Thyroid gland (tissue), 4 donors: Measurements from ENCODE around the gene ACLY. TPM values are rescaled to one million over a fixed set of nuclear protein-coding genes. Genes with fewer than 3 reads are reported as not detected.

Experiments used
- DNase-seq, 2 donors: peaks; one replicate each; pipeline ENCODE4 v3.0.0-alpha.2; 2019
- H3K27ac ChIP-seq, 3 donors: fragments of 200-600 bp; sonication (generic); 1 replicate in 2 of 3; 2 replicates in 1 of 3; pipeline ENCODE4 v1.5.1; 2016 to 2019; ENCODE audit warnings: mild to moderate bottlenecking in 1 of 3, moderate library complexity in 1 of 3
- H3K27me3 ChIP-seq: fragments of 200-600 bp; sonication (generic); one replicate; pipeline ENCODE4 v1.5.1; 2019
- H3K36me3 ChIP-seq, 2 donors: fragments of 200-600 bp; sonication (generic); one replicate each; pipeline ENCODE4 v1.5.1; 2016 to 2019
- H3K4me1 ChIP-seq, 2 donors: fragments of 200-600 bp; sonication (generic); one replicate each; pipeline ENCODE4 v1.5.1; 2017 to 2019
- H3K4me3 ChIP-seq, 3 donors: fragments of 200-600 bp; sonication (generic); replicated peaks in 1 of 3; 1 replicate in 2 of 3; 2 replicates in 1 of 3; pipeline ENCODE4 v1.5.1; 2016; ENCODE audit warnings: mild to moderate bottlenecking in 1 of 3
- H3K9me3 ChIP-seq: fragments of 200-600 bp; sonication (generic); one replicate; pipeline ENCODE4 v1.5.1; 2017
- POLR2A ChIP-seq, 2 donors: fragments of 450-650 bp; IDR thresholded peaks; one replicate each; pipeline ENCODE4 v1.6.1; 2017; ENCODE audit warnings: antibody characterized with exemption in 2 of 2, mild to moderate bottlenecking in 2 of 2, moderate library complexity in 1 of 2
- WGBS, 2 donors: methylation state at CpG; one replicate each; pipeline ENCODE4 v1.1.5; 2017; 5-methylcytosine and 5-hydroxymethylcytosine counted together
- intact Hi-C: fragments of 100-400 bp; cut with DNase I; formaldehyde crosslinking; loops from one replicate; pipeline ENCODE4 v1.15.1; 2023
- total RNA-seq, 4 donors: library from RNA; depleted of rRNA; stranded (reverse); fragments of >200 nt; gene quantifications; one replicate each; pipeline ENCODE4 v1.2.3, GENCODE V29; 2016
- TF ChIP-seq, protein P1 (sequence below), 6 experiments: fragments of 200-600 bp in 3 of 6; fragments of 450-650 bp in 3 of 6; sonication (generic) in 3 of 6; IDR thresholded peaks; one replicate each; pipeline ENCODE4 v1.5.1; 2016 to 2019; ENCODE audit warnings: antibody characterized with exemption in 6 of 6, mild to moderate bottlenecking in 2 of 6, inconsistent platforms in 1 of 6, moderate library complexity in 1 of 6

The ACLY gene
- total RNA-seq, 4 donors from 2014 or later, result 62.6 to 85.2 (median 78.8) TPM

- Histone ChIP-seq H3K9me3 (no peaks in the 10 kb centered on the region), H3K36me3 (peaks cover 25 to 34% of the 10 kb centered on the region in 2 donors), H3K4me1 (peaks cover 0 to 4% of the 10 kb centered on the region in 2 donors), H3K4me3 (no peak overlapping the region), H3K27ac (no peak overlapping the region), H3K27me3 (no peaks in the 10 kb centered on the region)
- DNase-seq, result no peak
- intact Hi-C loops, result no loop called here
- 97% methylated on average over 10 of the region's 10 CpGs for WGBS, 2 donors
- no peak for TF ChIP-seq POLR2A (IDR thresholded peaks at IDR 0.05)
- TF ChIP-seq, protein P1, sequence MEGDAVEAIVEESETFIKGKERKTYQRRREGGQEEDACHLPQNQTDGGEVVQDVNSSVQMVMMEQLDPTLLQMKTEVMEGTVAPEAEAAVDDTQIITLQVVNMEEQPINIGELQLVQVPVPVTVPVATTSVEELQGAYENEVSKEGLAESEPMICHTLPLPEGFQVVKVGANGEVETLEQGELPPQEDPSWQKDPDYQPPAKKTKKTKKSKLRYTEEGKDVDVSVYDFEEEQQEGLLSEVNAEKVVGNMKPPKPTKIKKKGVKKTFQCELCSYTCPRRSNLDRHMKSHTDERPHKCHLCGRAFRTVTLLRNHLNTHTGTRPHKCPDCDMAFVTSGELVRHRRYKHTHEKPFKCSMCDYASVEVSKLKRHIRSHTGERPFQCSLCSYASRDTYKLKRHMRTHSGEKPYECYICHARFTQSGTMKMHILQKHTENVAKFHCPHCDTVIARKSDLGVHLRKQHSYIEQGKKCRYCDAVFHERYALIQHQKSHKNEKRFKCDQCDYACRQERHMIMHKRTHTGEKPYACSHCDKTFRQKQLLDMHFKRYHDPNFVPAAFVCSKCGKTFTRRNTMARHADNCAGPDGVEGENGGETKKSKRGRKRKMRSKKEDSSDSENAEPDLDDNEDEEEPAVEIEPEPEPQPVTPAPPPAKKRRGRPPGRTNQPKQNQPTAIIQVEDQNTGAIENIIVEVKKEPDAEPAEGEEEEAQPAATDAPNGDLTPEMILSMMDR (IDR thresholded peaks at IDR 0.05), result no peak
These were observed 45.0 kb downstream of the ACLY start for GRCh38 chr17:41873559-41874292.

- Histone ChIP-seq H3K4me1 (peaks cover 0 to 4% of the 10 kb centered on the region in 2 donors), H3K27me3 (no peaks in the 10 kb centered on the region), H3K9me3 (no peaks in the 10 kb centered on the region), H3K36me3 (peaks cover 8 to 21% of the 10 kb centered on the region in 2 donors), H3K4me3 (no peak overlapping the region), H3K27ac (no peak overlapping the region)
- DNase-seq, result no peak
- TF ChIP-seq, protein P1 (IDR thresholded peaks at IDR 0.05), result no peak
- TF ChIP-seq POLR2A (IDR thresholded peaks at IDR 0.05), result no peak
- intact Hi-C loops, result no loop called here
- WGBS, 2 donors, result 88 to 90% methylated on average over 9 to 10 of the region's 10 CpGs
These were observed 47.0 kb downstream of the ACLY start for GRCh38 chr17:41871789-41872188.

GRCh38 chr17:41870627-41871026 lies 48.1 kb downstream of the ACLY start:
- WGBS, 2 donors, result 92 to 95% methylated on average over 7 of the region's 7 CpGs
- no peak for TF ChIP-seq POLR2A (IDR thresholded peaks at IDR 0.05)
- TF ChIP-seq, protein P1 (IDR thresholded peaks at IDR 0.05), result no peak
- Histone ChIP-seq H3K4me1 (peaks cover 0 to 4% of the 10 kb centered on the region in 2 donors), H3K27me3 (no peaks in the 10 kb centered on the region), H3K9me3 (no peaks in the 10 kb centered on the region), H3K36me3 (peaks cover 7 to 21% of the 10 kb centered on the region in 2 donors), H3K27ac (peak overlapping the region in 1 of 3 donors; percentile 66), H3K4me3 (no peak overlapping the region)
- DNase-seq, result no peak
- intact Hi-C loops, result no loop called here

- no peak for DNase-seq
- 90 to 96% methylated on average over 2 of the region's 2 CpGs for WGBS, 2 donors
- Histone ChIP-seq H3K9me3 (no peaks in the 10 kb centered on the region), H3K27me3 (no peaks in the 10 kb centered on the region), H3K36me3 (peaks cover 7 to 21% of the 10 kb centered on the region in 2 donors), H3K4me3 (no peak overlapping the region), H3K4me1 (peaks cover 0 to 4% of the 10 kb centered on the region in 2 donors), H3K27ac (peak overlapping the region in 2 of 3 donors; percentile 26 to 66)
- intact Hi-C loops, result no loop called here
- no peak for TF ChIP-seq POLR2A (IDR thresholded peaks at IDR 0.05)
- TF ChIP-seq, protein P1 (IDR thresholded peaks at IDR 0.05), result no peak
These were observed 48.7 kb downstream of the ACLY start for GRCh38 chr17:41870097-41870496.

GRCh38 chr17:41869426-41869825 lies 49.3 kb downstream of the ACLY start:
- 31 to 41% methylated on average over 9 of the region's 9 CpGs for WGBS, 2 donors
- intact Hi-C loops, result no loop called here
- TF ChIP-seq, protein P1 (IDR thresholded peaks at IDR 0.05), result no peak
- TF ChIP-seq POLR2A (IDR thresholded peaks at IDR 0.05), result peak in 1 of 2 donors; percentile 32
- Histone ChIP-seq H3K4me3 (no peak overlapping the region), H3K27ac (peak overlapping the region; percentile 26 to 66 (median 44)), H3K4me1 (peaks cover 0 to 4% of the 10 kb centered on the region in 2 donors), H3K9me3 (no peaks in the 10 kb centered on the region), H3K36me3 (peaks cover 7 to 21% of the 10 kb centered on the region in 2 donors), H3K27me3 (no peaks in the 10 kb centered on the region)
- DNase-seq, result peak; percentile 67 to 73
